B cell (primary cell): Measurements from ENCODE around the gene MORC2.

Experiments used
- CTCF ChIP-seq: fragments of 200-600 bp; IDR thresholded peaks from one replicate; pipeline ENCODE4 v1.8.0; 2022; ENCODE audit warnings: antibody characterized with exemption, mild to moderate bottlenecking
- EZH2 ChIP-seq: IDR thresholded peaks from 2 replicates; pipeline ENCODE4 v1.6.1; 2012; ENCODE audit warnings: borderline replicate concordance, low read depth, mild to moderate bottlenecking, moderate library complexity, low read length; ENCODE audit not compliant: insufficient read depth, poor library complexity, severe bottlenecking

- TF ChIP-seq EZH2 (no peak), CTCF (no peak)
Observed at GRCh38 chr22:30894371-30894740, 74.2 kb downstream of the MORC2 start.
